Measurements from ENCODE around the gene JOSD2.

DNA sequence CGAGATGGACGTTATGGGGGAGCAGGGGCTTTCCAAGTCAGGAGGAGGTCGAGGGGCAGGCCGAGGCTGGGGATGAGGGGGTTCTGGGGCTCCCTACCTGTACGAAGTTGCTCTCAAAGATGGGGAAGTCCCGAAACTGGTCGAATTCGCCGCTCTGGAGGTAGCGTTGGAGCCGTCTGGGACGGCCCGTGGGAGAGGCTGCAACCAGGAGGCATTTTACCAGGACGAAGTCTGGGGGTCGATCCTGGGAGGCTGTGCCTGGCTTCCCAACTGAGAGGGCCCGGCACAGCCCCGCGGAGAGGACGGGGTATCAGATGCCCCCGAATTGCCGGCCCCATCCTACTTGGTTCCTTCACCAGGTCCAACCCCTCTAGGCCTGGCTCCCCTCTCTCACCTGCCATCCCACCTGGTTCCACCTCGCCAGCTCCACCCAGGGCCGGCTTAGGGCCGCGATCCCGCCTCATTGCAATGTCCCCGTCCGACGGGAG, 35.2 kb downstream of the JOSD2 start:
- TF ChIP-seq, protein P1, sequence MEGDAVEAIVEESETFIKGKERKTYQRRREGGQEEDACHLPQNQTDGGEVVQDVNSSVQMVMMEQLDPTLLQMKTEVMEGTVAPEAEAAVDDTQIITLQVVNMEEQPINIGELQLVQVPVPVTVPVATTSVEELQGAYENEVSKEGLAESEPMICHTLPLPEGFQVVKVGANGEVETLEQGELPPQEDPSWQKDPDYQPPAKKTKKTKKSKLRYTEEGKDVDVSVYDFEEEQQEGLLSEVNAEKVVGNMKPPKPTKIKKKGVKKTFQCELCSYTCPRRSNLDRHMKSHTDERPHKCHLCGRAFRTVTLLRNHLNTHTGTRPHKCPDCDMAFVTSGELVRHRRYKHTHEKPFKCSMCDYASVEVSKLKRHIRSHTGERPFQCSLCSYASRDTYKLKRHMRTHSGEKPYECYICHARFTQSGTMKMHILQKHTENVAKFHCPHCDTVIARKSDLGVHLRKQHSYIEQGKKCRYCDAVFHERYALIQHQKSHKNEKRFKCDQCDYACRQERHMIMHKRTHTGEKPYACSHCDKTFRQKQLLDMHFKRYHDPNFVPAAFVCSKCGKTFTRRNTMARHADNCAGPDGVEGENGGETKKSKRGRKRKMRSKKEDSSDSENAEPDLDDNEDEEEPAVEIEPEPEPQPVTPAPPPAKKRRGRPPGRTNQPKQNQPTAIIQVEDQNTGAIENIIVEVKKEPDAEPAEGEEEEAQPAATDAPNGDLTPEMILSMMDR (conservative IDR thresholded peaks at IDR 0.05 in 1 of 2, IDR thresholded peaks at IDR 0.05 in 1 of 2; ENCODE audit: extremely low read depth in 1 of 2, insufficient read depth in 1 of 2, low read depth in 1 of 2, low read length in 2 of 2): no peak
- no peak for TF ChIP-seq EZH2 (IDR thresholded peaks at IDR 0.05; ENCODE audit: borderline replicate concordance, low read length)
